ENCODE data around the gene SRSF6.

GRCh38 chr20:43477619-43478018 is 19.9 kb downstream of the SRSF6 start:
- TF ChIP-seq, protein P1, sequence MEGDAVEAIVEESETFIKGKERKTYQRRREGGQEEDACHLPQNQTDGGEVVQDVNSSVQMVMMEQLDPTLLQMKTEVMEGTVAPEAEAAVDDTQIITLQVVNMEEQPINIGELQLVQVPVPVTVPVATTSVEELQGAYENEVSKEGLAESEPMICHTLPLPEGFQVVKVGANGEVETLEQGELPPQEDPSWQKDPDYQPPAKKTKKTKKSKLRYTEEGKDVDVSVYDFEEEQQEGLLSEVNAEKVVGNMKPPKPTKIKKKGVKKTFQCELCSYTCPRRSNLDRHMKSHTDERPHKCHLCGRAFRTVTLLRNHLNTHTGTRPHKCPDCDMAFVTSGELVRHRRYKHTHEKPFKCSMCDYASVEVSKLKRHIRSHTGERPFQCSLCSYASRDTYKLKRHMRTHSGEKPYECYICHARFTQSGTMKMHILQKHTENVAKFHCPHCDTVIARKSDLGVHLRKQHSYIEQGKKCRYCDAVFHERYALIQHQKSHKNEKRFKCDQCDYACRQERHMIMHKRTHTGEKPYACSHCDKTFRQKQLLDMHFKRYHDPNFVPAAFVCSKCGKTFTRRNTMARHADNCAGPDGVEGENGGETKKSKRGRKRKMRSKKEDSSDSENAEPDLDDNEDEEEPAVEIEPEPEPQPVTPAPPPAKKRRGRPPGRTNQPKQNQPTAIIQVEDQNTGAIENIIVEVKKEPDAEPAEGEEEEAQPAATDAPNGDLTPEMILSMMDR (IDR thresholded peaks at IDR 0.05; ENCODE audit: insufficient read depth, low read depth, low read length): no peak
- TF ChIP-seq EZH2 (IDR thresholded peaks at IDR 0.05; ENCODE audit: insufficient read depth, low read length): no peak
